GM12878 (cell line): Measurements from ENCODE around the gene CELF3.

ENCODE experiments used
- ATF2 ChIP-seq: IDR thresholded peaks from 2 replicates; pipeline ENCODE4 v1.6.1; 2012; ENCODE audit warnings: low read length, inconsistent platforms
- CTCF ChIP-seq, 3 experiments: IDR thresholded peaks in 2 of 3; conservative IDR thresholded peaks in 1 of 3; 2 replicates each; pipeline ENCODE4 v1.5.1; 2011; ENCODE audit warnings: low read depth in 3 of 3, low read length in 3 of 3, mild to moderate bottlenecking in 3 of 3, control low read depth in 2 of 3, moderate library complexity in 2 of 3, inconsistent platforms in 1 of 3, mixed read lengths in 1 of 3; ENCODE audit not compliant: control insufficient read depth in 2 of 3, insufficient read depth in 1 of 3; ENCODE audit errors: extremely low read depth in 1 of 3
- PAX5 ChIP-seq: IDR thresholded peaks from 2 replicates; pipeline ENCODE4 v1.6.1; 2011; ENCODE audit warnings: low read depth, low read length, borderline replicate concordance

DNA sequence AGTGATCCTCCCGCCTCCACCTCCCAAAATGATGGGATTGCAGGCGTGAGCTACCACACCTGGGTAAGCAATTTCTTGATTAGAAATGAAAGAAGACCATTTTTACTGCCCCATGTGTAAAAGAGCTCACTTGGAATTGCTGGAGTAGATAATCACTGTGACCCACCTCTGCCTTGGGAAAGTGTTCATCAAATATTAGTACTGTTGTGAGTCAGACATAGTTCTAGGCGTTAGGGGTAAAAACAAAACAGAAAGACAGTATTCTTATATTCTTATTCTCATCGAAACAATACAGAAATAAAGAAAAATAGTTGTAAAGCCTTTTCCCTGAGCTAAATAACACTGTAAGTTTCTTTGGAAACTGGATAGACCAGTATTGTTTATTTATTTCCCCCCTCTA is 36.2 kb downstream of the CELF3 start:
- TF ChIP-seq PAX5 (no peak), ATF2 (no peak), CTCF (IDR thresholded peaks at IDR 0.05 in 2 of 3, conservative IDR thresholded peaks at IDR 0.05 in 1 of 3; ENCODE audit: control insufficient read depth in 2 of 3, extremely low read depth in 1 of 3, insufficient read depth in 1 of 3, low read depth in 3 of 3, low read length in 3 of 3) (no peak)
